ENCODE measurements around the gene SDC1.

DNA sequence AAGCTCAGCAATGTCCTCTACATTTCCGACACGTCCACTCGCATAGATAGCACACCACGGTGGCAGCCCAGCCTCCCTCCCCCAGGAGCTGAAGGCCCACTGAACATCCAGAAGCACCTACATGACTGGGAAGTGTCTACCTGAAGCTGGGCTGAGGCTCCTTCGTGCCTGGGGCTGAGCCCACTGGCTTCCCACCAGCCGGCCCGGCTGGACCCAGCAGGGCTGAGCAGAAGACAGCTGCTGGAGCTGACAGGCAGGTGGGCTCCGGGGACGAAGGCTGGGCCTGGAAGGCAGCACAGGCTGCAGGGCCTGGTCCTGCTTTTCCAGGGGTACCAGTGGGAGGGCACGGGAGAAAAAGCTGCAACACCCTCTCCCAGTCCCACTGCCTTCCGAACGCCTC lies 13.5 kb downstream of the SDC1 start:
- no peak for TF ChIP-seq POLR2A (IDR thresholded peaks at IDR 0.05)
- TF ChIP-seq, protein P1, sequence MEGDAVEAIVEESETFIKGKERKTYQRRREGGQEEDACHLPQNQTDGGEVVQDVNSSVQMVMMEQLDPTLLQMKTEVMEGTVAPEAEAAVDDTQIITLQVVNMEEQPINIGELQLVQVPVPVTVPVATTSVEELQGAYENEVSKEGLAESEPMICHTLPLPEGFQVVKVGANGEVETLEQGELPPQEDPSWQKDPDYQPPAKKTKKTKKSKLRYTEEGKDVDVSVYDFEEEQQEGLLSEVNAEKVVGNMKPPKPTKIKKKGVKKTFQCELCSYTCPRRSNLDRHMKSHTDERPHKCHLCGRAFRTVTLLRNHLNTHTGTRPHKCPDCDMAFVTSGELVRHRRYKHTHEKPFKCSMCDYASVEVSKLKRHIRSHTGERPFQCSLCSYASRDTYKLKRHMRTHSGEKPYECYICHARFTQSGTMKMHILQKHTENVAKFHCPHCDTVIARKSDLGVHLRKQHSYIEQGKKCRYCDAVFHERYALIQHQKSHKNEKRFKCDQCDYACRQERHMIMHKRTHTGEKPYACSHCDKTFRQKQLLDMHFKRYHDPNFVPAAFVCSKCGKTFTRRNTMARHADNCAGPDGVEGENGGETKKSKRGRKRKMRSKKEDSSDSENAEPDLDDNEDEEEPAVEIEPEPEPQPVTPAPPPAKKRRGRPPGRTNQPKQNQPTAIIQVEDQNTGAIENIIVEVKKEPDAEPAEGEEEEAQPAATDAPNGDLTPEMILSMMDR (IDR thresholded peaks at IDR 0.05): no peak
- TF ChIP-seq EP300 (IDR thresholded peaks at IDR 0.05): no peak

Data from upper lobe of left lung (tissue), 4 donors.